ENCODE data around the gene ATP2C2. TPM values are rescaled to one million over a fixed set of nuclear protein-coding genes. Genes with fewer than 3 reads are reported as not detected.

The ATP2C2 gene
- total RNA-seq, 1 experiment from 2014 or later: 20.3 TPM

DNA sequence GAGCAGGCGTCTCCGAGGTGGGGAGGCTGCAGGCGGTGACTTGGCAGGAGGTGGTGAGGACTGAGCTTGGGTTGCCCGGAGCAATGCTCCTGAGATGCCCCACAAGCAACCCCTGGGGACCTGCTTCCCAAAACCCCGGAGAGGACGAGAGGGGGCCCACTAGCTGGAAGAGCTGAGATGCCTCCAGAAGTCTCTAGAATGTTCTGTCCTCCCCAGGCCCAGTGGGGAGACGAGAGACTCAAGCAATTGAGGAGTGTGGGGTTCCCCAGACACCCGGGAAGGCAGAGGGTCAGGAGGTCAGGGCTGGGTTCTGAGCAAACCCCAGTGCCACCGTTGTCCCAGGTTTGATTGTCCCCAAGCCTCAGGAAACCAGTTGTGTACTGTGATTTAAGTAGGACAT lies 21.2 kb upstream of the ATP2C2 start:
- ChIA-PET POLR2A (no interaction called here), CTCF (no interaction called here), RAD21 (ENCODE audit: low non-redundant PET in 1 of 2, low total read pairs in 2 of 2, uncharacterized antibody in 2 of 2, unreplicated experiment in 2 of 2) (no interaction called here)
- Histone ChIP-seq H4K20me1 (ENCODE audit: insufficient read depth) (no peaks in the 10 kb centered on the region), H3K9ac (ENCODE audit: low read length) (no peak overlapping the region), H3K9me2 (ENCODE audit: insufficient read depth) (no peaks in the 10 kb centered on the region), H3K27me3 (ENCODE audit: insufficient read depth, low read length) (no peaks in the 10 kb centered on the region), H2AFZ (ENCODE audit: low read depth, low read length, poor library complexity, severe bottlenecking) (no peak overlapping the region), H3K79me2 (ENCODE audit: insufficient read depth, low read length) (no peaks in the 10 kb centered on the region), H3K4me1 (ENCODE audit: control insufficient read depth in 1 of 2, insufficient read depth in 2 of 2, low read length in 2 of 2) (no peaks in the 10 kb centered on the region), H3K9me3 (ENCODE audit: control insufficient read depth in 1 of 2, insufficient read depth in 1 of 2, low read depth in 1 of 2, low read length in 2 of 2) (no peaks in the 10 kb centered on the region), H3K36me3 (ENCODE audit: control insufficient read depth in 1 of 2, insufficient read depth in 2 of 2, low read length in 2 of 2) (no peaks in the 10 kb centered on the region), H3K27ac (ENCODE audit: low read depth, low read length) (no peak overlapping the region), H3K4me3 (replicated peaks in 1 of 2; ENCODE audit: low read depth in 1 of 2, low read length in 2 of 2) (no peak overlapping the region), H3K4me2 (ENCODE audit: low read length) (no peak overlapping the region)
- BruUV-seq (replicated peaks): no TSS peak
- TF ChIP-seq, protein P1, sequence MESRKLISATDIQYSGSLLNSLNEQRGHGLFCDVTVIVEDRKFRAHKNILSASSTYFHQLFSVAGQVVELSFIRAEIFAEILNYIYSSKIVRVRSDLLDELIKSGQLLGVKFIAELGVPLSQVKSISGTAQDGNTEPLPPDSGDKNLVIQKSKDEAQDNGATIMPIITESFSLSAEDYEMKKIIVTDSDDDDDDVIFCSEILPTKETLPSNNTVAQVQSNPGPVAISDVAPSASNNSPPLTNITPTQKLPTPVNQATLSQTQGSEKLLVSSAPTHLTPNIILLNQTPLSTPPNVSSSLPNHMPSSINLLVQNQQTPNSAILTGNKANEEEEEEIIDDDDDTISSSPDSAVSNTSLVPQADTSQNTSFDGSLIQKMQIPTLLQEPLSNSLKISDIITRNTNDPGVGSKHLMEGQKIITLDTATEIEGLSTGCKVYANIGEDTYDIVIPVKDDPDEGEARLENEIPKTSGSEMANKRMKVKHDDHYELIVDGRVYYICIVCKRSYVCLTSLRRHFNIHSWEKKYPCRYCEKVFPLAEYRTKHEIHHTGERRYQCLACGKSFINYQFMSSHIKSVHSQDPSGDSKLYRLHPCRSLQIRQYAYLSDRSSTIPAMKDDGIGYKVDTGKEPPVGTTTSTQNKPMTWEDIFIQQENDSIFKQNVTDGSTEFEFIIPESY (IDR thresholded peaks at IDR 0.05; ENCODE audit: extremely low read depth, insufficient replicate concordance, low read length): no peak
- TF ChIP-seq YY1 (IDR thresholded peaks at IDR 0.05; ENCODE audit: extremely low read depth, insufficient replicate concordance, low read depth, low read length) (no peak), EZH2 (IDR thresholded peaks at IDR 0.05) (no peak), CBX3 (IDR thresholded peaks at IDR 0.05; ENCODE audit: low read depth) (no peak)
- ATAC-seq (no peak), DNase-seq (ENCODE audit: low read depth, low spot score) (no peak)
- intact Hi-C loops (cut with micrococcal nuclease): no loop called here

DNA sequence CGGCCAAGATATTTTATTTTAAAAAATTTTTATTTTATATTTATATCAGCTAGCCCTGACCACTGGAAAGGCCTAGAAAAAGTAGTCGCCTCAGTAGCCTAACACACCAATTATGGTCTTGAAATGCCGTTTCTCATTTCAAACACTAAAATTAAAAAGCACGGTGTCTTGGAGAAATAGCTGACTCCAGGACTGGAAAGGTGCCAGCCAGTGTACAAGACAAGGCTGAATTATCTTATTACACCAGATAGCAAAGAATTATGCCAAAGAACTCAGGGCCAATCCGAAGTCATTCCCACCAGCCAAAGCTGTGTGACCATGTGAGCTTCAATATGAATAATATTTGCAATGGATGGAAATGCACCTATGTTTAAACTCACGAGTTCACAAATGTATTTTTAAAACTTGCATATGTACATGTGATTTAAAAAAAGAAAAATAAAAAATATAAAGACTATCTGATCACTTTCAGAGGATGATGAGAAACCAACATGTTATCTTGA lies 19.9 kb upstream of the ATP2C2 start:
- H3K9ac ChIP-seq (ENCODE audit: low read length): no peak overlapping the region
- DNase-seq (ENCODE audit: low read depth, low spot score): no peak
- no peaks in the 10 kb centered on the region for H3K9me2 ChIP-seq (ENCODE audit: insufficient read depth)
- H3K27me3 ChIP-seq (ENCODE audit: insufficient read depth, low read length): no peaks in the 10 kb centered on the region
- H3K36me3 ChIP-seq (ENCODE audit: control insufficient read depth in 1 of 2, insufficient read depth in 2 of 2, low read length in 2 of 2): no peaks in the 10 kb centered on the region
- no peak overlapping the region for H2AFZ ChIP-seq (ENCODE audit: low read depth, low read length, poor library complexity, severe bottlenecking)
- no peak for ATAC-seq
- no TSS peak for BruUV-seq (replicated peaks)
- POLR2A ChIA-PET: no interaction called here
- H3K4me1 ChIP-seq (ENCODE audit: control insufficient read depth in 1 of 2, insufficient read depth in 2 of 2, low read length in 2 of 2): no peaks in the 10 kb centered on the region
- no peaks in the 10 kb centered on the region for H4K20me1 ChIP-seq (ENCODE audit: insufficient read depth)
- H3K9me3 ChIP-seq (ENCODE audit: control insufficient read depth in 1 of 2, insufficient read depth in 1 of 2, low read depth in 1 of 2, low read length in 2 of 2): no peaks in the 10 kb centered on the region
- no peak overlapping the region for H3K4me2 ChIP-seq (ENCODE audit: low read length)
- CTCF ChIA-PET: no interaction called here
- no peak overlapping the region for H3K27ac ChIP-seq (ENCODE audit: low read depth, low read length)
- intact Hi-C loops (cut with micrococcal nuclease): no loop called here
- RAD21 ChIA-PET (ENCODE audit: low non-redundant PET in 1 of 2, low total read pairs in 2 of 2, uncharacterized antibody in 2 of 2, unreplicated experiment in 2 of 2): no interaction called here
- TF ChIP-seq EGR1 (IDR thresholded peaks at IDR 0.05; ENCODE audit: low read depth) (no peak), ELF1 (IDR thresholded peaks at IDR 0.05; ENCODE audit: borderline replicate concordance, low read depth) (no peak), ZFX (IDR thresholded peaks at IDR 0.05) (no peak), JUND (IDR thresholded peaks at IDR 0.05) (no peak)
- TF ChIP-seq, protein P1 (IDR thresholded peaks at IDR 0.05; ENCODE audit: extremely low read depth, insufficient replicate concordance, low read length): no peak
- no peaks in the 10 kb centered on the region for H3K79me2 ChIP-seq (ENCODE audit: insufficient read depth, low read length)
- no peak overlapping the region for H3K4me3 ChIP-seq (replicated peaks in 1 of 2; ENCODE audit: low read depth in 1 of 2, low read length in 2 of 2)

All from HCT116 (cell line).